Liver (tissue), 3 donors: ENCODE measurements around the gene APOL3.

Experiments used
- CTCF ChIP-seq: fragments of 150-350 bp; IDR thresholded peaks from 2 replicates; pipeline ENCODE4 v1.5.1; 2017; ENCODE audit warnings: improper control_type of control experiment, low read depth, low read length; ENCODE audit not compliant: missing input control
- FOXA1 ChIP-seq: IDR thresholded peaks from 2 replicates; pipeline ENCODE4 v1.6.1; 2016; ENCODE audit warnings: antibody characterized with exemption
- GABPA ChIP-seq, 2 donors: IDR thresholded peaks in 1 of 2; conservative IDR thresholded peaks in 1 of 2; 2 replicates each; pipeline ENCODE4 v1.6.1; 2016; ENCODE audit warnings: antibody characterized with exemption in 2 of 2, mild to moderate bottlenecking in 1 of 2, moderate library complexity in 1 of 2
- MAX ChIP-seq: IDR thresholded peaks from 2 replicates; pipeline ENCODE4 v1.6.1; 2016; ENCODE audit warnings: antibody characterized with exemption
- RAD21 ChIP-seq, 2 donors: IDR thresholded peaks; 2 replicates each; pipeline ENCODE4 v1.6.1; 2016; ENCODE audit warnings: antibody characterized with exemption in 2 of 2, mild to moderate bottlenecking in 2 of 2
- TF ChIP-seq, protein P1 (sequence below): IDR thresholded peaks from 2 replicates; pipeline ENCODE4 v1.6.1; 2016; ENCODE audit warnings: antibody characterized with exemption
- donor health status: healthy.
- donor health status: healthy.

GRCh38 chr22:36204001-36204631 lies 43.6 kb upstream of the APOL3 start:
- TF ChIP-seq CTCF: no peak
- TF ChIP-seq MAX: no peak
- no peak for TF ChIP-seq RAD21 (IDR thresholded peaks at IDR 0.05)
- no peak for TF ChIP-seq GABPA (IDR thresholded peaks at IDR 0.05 in 1 of 2, conservative IDR thresholded peaks at IDR 0.05 in 1 of 2)
- no peak for TF ChIP-seq FOXA1
- TF ChIP-seq, protein P1, sequence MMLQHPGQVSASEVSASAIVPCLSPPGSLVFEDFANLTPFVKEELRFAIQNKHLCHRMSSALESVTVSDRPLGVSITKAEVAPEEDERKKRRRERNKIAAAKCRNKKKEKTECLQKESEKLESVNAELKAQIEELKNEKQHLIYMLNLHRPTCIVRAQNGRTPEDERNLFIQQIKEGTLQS: no peak
